Lower leg skin (tissue), 4 donors: ENCODE measurements around the gene RUFY3. TPM values are rescaled to one million over a fixed set of nuclear protein-coding genes. Genes with fewer than 3 reads are reported as not detected.
"Not testable (repeated sequence)": the region's sequence is repeated elsewhere in the genome, so short reads cannot be mapped to it uniquely, and the experiment has no call there.

Experiments used
- DNase-seq, 2 donors: peaks; one replicate each; pipeline ENCODE4 v3.0.0-alpha.2; 2019; ENCODE audit warnings: low spot score in 2 of 2
- H3K4me3 ChIP-seq: fragments of 200-600 bp; sonication (generic); 2 replicates; pipeline ENCODE4 v1.5.1; 2017; ENCODE audit warnings: mild to moderate bottlenecking, low read depth; ENCODE audit not compliant: poor library complexity, severe bottlenecking
- POLR2A ChIP-seq, 2 donors: fragments of 450-650 bp; IDR thresholded peaks; one replicate each; pipeline ENCODE4 v1.6.1; 2016 to 2017; ENCODE audit warnings: antibody characterized with exemption in 2 of 2, mild to moderate bottlenecking in 1 of 2, moderate library complexity in 1 of 2
- WGBS, 2 donors: methylation state at CpG; one replicate each; pipeline ENCODE4 v1.1.5; 2018; 5-methylcytosine and 5-hydroxymethylcytosine counted together
- intact Hi-C: fragments of 100-400 bp; cut with DNase I; formaldehyde crosslinking; loops from one replicate; pipeline ENCODE4 v1.15.0; 2023; ENCODE audit warnings: low total_unique reads
- total RNA-seq, 4 donors: library from RNA; depleted of rRNA; stranded (reverse); fragments of >200 nt; gene quantifications; one replicate each; pipeline ENCODE4 v1.1.0, GENCODE V29; 2016
- TF ChIP-seq, protein P1 (sequence below), 3 donors: fragments of 450-650 bp; IDR thresholded peaks; one replicate each; pipeline ENCODE4 v1.5.1; 2016; ENCODE audit warnings: antibody characterized with exemption in 3 of 3, mild to moderate bottlenecking in 3 of 3, moderate library complexity in 2 of 3

Gene RUFY3
- total RNA-seq, 4 donors from 2014 or later, result 54.2 to 88.9 (median 65.7) TPM

DNA sequence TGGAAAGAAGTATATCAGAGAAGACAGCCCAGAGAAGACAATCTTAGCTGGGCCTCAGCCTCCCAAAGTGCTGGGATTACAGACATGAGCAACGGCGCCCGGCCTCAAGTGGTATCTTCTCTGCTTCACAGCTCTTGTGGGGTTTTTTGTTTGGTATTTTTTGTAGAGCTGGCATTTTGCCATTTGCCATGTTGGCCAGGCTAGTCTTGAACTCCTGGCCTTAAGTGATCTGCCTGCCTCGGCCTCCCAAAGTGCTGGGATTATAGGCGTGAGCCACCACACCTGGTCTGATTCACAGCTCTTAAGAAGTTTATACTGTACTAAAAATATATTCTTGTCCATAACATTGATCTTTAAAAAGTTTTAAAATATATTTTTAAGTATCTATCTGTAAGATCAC, 21.1 kb upstream of the RUFY3 start:
- 76 to 80% methylated on average over 5 of the region's 5 CpGs for WGBS, 2 donors
- DNase-seq, result peak in 1 of 2 donors; percentile 78
- TF ChIP-seq, protein P1, sequence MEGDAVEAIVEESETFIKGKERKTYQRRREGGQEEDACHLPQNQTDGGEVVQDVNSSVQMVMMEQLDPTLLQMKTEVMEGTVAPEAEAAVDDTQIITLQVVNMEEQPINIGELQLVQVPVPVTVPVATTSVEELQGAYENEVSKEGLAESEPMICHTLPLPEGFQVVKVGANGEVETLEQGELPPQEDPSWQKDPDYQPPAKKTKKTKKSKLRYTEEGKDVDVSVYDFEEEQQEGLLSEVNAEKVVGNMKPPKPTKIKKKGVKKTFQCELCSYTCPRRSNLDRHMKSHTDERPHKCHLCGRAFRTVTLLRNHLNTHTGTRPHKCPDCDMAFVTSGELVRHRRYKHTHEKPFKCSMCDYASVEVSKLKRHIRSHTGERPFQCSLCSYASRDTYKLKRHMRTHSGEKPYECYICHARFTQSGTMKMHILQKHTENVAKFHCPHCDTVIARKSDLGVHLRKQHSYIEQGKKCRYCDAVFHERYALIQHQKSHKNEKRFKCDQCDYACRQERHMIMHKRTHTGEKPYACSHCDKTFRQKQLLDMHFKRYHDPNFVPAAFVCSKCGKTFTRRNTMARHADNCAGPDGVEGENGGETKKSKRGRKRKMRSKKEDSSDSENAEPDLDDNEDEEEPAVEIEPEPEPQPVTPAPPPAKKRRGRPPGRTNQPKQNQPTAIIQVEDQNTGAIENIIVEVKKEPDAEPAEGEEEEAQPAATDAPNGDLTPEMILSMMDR (IDR thresholded peaks at IDR 0.05), result no peak
- no peak for TF ChIP-seq POLR2A (IDR thresholded peaks at IDR 0.05)
- H3K4me3 ChIP-seq, result no peak overlapping the region
- intact Hi-C loops, result no loop called here

DNA sequence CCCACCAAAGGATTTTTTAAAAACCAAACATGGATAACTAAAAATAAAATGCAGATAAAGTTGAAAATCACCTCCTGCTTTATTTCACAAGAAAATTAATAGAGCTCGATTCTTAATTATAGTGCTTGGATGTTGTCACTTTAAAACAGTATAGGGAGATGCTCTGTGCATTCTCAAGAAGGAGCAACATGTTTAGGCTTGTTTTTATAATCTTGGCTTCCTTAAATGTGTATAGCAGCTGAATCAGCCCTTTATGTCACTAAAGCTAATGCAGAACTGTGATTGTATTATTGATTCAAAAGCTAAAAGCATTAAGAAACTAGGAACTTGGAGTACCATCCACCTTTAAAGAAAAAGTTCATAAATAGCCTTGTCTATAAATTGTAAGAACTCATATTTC, 20.5 kb upstream of the RUFY3 start:
- no peak overlapping the region for H3K4me3 ChIP-seq
- intact Hi-C loops, result no loop called here
- 36 to 56% methylated on average over 1 of the region's 1 CpG for WGBS, 2 donors
- DNase-seq, result no peak
- TF ChIP-seq POLR2A (IDR thresholded peaks at IDR 0.05), result no peak
- TF ChIP-seq, protein P1 (IDR thresholded peaks at IDR 0.05), result no peak

DNA sequence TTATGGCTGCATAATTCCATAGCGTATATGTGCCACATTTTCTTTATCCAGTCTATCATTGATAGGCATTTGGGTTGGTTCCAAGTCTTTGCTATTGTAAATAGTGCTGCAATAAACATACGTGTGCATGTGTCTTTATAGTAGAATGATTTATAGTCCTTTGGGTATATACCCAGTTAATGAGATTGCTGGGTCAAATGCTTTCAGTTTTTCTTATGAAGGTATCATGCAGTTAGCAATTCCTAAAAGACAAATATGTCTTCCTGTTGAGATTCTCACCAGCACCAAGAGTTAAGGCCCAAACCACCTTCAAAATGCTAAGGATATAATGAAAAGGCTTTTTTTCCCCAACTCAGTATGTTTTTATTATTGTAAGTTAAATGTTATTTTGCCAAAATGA, 19.2 kb upstream of the RUFY3 start:
- H3K4me3 ChIP-seq, DNase-seq, intact Hi-C loops: not testable (repeated sequence)
- WGBS, 2 donors, result 47% methylated on average over 2 of the region's 2 CpGs

DNA sequence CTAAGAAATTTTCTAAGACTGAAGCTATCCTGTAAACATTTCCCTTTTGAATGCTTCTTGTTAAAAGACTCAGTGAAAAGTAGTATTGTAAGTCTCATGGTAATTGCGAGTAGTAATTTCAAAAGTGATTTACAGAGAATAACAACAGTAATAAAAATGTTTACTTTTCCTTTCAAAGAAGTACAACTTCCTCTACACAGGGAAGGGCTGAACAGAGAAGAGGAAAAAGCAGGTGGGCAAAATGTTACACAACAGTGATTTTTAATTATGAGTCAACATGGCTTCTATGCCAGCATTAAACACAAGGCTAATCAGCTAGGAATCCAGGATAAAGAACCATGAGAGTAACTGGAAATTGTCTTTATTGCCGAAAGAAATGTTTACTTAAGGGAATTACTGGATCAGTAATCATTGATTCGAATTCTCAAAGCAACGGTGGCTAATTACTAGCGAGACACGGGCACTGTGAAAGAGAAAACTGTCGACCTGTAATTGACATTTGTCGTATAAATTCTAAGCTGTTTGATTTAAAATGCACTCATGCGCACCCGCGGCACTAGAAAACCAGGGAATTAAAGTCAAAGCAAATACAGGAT, 18.0 kb upstream of the RUFY3 start:
- H3K4me3 ChIP-seq, result no peak overlapping the region
- DNase-seq, result peak in 1 of 2 donors; percentile 84
- intact Hi-C loops, result no loop called here
- 3 to 4% methylated on average over 11 of the region's 11 CpGs for WGBS, 2 donors
- TF ChIP-seq, protein P1 (IDR thresholded peaks at IDR 0.05), result no peak
- TF ChIP-seq POLR2A (IDR thresholded peaks at IDR 0.05), result no peak

DNA sequence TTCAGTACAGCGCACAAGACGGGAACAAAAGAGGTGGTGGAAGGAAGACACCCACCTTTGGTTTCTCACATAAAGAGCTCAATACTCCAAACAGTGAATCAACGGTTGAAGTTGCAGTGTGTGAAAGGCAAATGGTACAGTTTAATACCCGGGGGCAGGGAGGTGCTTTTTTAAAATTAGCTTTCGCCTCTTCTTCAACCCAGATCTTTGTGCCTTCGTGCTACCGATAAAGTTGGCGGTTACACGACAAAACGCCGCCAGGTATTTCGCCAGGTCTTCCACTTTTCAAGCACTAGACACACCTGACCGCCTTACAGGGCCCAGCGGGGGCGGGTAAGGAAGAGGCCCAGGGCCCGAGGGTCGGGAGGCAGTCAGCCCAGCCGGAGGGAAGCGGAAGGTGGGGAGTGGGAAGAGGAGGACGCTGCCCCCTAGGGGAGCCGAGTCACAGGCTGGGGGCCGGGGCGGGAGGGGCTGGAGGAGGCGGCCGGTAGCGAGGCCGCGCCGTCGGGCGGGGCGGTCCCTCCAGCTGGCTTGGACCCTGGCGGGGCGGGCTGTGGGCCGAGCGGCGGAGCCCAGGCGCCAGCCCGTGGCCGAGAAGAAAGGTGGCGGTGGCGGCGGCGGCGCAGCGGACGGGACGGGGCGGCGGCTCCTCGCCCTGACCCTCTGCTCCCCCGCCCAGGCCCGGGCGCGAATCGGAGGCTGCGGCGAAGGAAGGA, 17.4 kb upstream of the RUFY3 start:
- TF ChIP-seq, protein P1 (IDR thresholded peaks at IDR 0.05), result no peak
- TF ChIP-seq POLR2A (IDR thresholded peaks at IDR 0.05), result no peak
- DNase-seq, result peak; percentile 67 to 95
- intact Hi-C loops, result no loop called here
- WGBS, 2 donors, result 1% methylated on average over 34 to 36 of the region's 58 CpGs
- peak overlapping the region; percentile 73 for H3K4me3 ChIP-seq

DNA sequence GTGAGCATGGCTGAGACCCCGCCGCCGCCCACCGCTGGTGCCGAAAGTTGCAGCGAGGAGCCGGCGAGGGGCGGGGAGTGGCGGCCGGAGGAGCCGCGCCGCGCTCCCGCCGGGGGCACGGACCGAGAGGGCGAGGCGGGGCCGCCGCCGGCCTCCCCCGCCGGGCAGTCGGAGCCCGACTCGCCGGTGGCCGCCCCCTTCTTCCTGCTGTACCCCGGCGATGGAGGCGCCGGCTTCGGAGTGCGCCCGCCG, 16.9 kb upstream of the RUFY3 start:
- 0% methylated on average over 5 to 8 of the region's 39 CpGs for WGBS, 2 donors
- intact Hi-C loops, result no loop called here
- no peak for DNase-seq
- no peak for TF ChIP-seq POLR2A (IDR thresholded peaks at IDR 0.05)
- TF ChIP-seq, protein P1 (IDR thresholded peaks at IDR 0.05), result no peak
- peak overlapping the region; percentile 73 for H3K4me3 ChIP-seq
